ENCODE results near the gene STAG3. TPM values are rescaled to one million over a fixed set of nuclear protein-coding genes. Genes with fewer than 3 reads are reported as not detected.

STAG3 gene
- total and polyA plus RNA-seq, 10 of the 15 experiments (the other 5 are each of a cell fraction or from before 2014, with no cell fraction given), result 73.0 to 306 (median 120) TPM

DNA sequence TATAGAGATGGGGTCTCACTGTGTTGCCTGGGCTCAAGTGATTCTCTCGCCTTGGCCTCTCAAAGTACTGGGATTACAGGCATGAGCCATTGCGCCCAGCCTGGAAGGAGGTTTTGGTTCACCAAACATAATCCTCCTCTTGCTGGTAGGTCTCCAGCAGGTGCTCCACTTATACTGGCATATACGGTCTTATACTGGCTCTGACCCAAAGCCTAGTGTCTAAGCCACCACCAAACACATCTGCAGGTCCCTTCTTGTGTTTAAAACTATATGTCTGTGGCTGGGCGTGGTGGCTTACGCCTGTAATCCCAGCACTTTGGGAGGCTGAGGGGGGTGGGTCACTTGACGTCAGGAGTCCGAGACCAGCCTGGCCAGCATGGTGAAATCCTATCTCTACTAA, 45.6 kb upstream of the STAG3 start:
- Histone ChIP-seq H3K4me2 (ENCODE audit: control insufficient read depth, insufficient read depth) (no peak overlapping the region), H3K79me2 (ENCODE audit: control insufficient read depth, insufficient read depth, low read length) (peaks cover 3% of the 10 kb centered on the region; the same call in 1 of the 2 replicates), H3K27ac (ENCODE audit: control insufficient read depth, insufficient read depth) (no peak overlapping the region), H3K4me1 (ENCODE audit: control insufficient read depth, insufficient read depth, low read length) (peaks cover 9% of the 10 kb centered on the region), H3K4me3 (no peak overlapping the region), H2AFZ (ENCODE audit: control insufficient read depth, low read depth, low read length) (no peak overlapping the region), H3K9ac (ENCODE audit: control insufficient read depth, insufficient read depth, low read length) (no peak overlapping the region), H3K36me3 (ENCODE audit: control insufficient read depth in 2 of 2, insufficient read depth in 2 of 2, low read length in 1 of 2) (no peaks in the 10 kb centered on the region), H4K20me1 (ENCODE audit: control insufficient read depth, insufficient read depth) (no peaks in the 10 kb centered on the region), H3K9me3 (replicated peaks; ENCODE audit: control insufficient read depth, insufficient read depth, low read length) (no peaks in the 10 kb centered on the region), H3K27me3 (replicated peaks in 1 of 2; ENCODE audit: control insufficient read depth in 2 of 2, insufficient read depth in 2 of 2, low read length in 1 of 2) (no peaks in the 10 kb centered on the region)
- DNase-seq (ENCODE audit: low read depth, low spot score) (no peak), FAIRE-seq (no peak), ATAC-seq (no peak)
- CTCF ChIA-PET, result interaction anchor here (0.7 to 7.9 kb wide), 41 partner anchors 9 to 351 kb away, joined by 3 to 107 read pairs (median 5); partner anchors contain the start of genes AP4M1, AZGP1, GAL3ST4 and LAMTOR4
- BruUV-seq (replicated peaks), result no TSS peak
- SMC1A ChIA-PET (ENCODE audit: uncharacterized antibody, unreplicated experiment), result interaction anchor here (1.0 to 4.8 kb wide), 23 partner anchors 10 to 287 kb away, joined by 3 to 41 read pairs (median 6); partner anchors contain the start of genes AP4M1, LAMTOR4, MCM7 and PVRIG
- RAD21 ChIA-PET (ENCODE audit: unreplicated experiment), result interaction anchor here (0.9 to 5.1 kb wide), 22 partner anchors 10 to 275 kb away, joined by 3 to 49 read pairs (median 4); partner anchors contain the start of genes LAMTOR4 and PVRIG
- POLR2A ChIA-PET, result interaction anchor here (1.2 to 2.2 kb wide), 3 partner anchors 16 to 215 kb away, joined by 3 to 8 read pairs (median 6); partner anchors contain the start of gene LAMTOR4
- WGBS (ENCODE audit: insufficient coverage, insufficient replicate concordance, low lambda C conversion rate, missing lambda C conversion rate), result 44% methylated on average over 7 of the region's 7 CpGs
- in situ Hi-C loops (cut with MboI), result loop anchor here (5.0 kb wide), 1 partner anchor 275 kb away; no protein-coding TSS in a partner anchor
- intact Hi-C loops (cut with micrococcal nuclease; ENCODE audit: unreplicated experiment), result loop anchor here (1.0 to 5.0 kb wide), 4 partner anchors 83 to 275 kb away; no protein-coding TSS in a partner anchor
- TF ChIP-seq, protein P1, sequence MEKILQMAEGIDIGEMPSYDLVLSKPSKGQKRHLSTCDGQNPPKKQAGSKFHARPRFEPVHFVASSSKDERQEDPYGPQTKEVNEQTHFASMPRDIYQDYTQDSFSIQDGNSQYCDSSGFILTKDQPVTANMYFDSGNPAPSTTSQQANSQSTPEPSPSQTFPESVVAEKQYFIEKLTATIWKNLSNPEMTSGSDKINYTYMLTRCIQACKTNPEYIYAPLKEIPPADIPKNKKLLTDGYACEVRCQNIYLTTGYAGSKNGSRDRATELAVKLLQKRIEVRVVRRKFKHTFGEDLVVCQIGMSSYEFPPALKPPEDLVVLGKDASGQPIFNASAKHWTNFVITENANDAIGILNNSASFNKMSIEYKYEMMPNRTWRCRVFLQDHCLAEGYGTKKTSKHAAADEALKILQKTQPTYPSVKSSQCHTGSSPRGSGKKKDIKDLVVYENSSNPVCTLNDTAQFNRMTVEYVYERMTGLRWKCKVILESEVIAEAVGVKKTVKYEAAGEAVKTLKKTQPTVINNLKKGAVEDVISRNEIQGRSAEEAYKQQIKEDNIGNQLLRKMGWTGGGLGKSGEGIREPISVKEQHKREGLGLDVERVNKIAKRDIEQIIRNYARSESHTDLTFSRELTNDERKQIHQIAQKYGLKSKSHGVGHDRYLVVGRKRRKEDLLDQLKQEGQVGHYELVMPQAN (conservative IDR thresholded peaks at IDR 0.05), result no peak
- TF ChIP-seq, protein P2, sequence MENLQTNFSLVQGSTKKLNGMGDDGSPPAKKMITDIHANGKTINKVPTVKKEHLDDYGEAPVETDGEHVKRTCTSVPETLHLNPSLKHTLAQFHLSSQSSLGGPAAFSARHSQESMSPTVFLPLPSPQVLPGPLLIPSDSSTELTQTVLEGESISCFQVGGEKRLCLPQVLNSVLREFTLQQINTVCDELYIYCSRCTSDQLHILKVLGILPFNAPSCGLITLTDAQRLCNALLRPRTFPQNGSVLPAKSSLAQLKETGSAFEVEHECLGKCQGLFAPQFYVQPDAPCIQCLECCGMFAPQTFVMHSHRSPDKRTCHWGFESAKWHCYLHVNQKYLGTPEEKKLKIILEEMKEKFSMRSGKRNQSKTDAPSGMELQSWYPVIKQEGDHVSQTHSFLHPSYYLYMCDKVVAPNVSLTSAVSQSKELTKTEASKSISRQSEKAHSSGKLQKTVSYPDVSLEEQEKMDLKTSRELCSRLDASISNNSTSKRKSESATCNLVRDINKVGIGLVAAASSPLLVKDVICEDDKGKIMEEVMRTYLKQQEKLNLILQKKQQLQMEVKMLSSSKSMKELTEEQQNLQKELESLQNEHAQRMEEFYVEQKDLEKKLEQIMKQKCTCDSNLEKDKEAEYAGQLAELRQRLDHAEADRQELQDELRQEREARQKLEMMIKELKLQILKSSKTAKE (IDR thresholded peaks at IDR 0.05; ENCODE audit: low read depth, poor library complexity, severe bottlenecking), result no peak
- TF ChIP-seq GABPA (IDR thresholded peaks at IDR 0.05; ENCODE audit: low read depth) (no peak), CEBPB (IDR thresholded peaks at IDR 0.05; ENCODE audit: borderline replicate concordance in 1 of 2, low read depth in 2 of 2, low read length in 2 of 2) (no peak), EP300 (IDR thresholded peaks at IDR 0.05; ENCODE audit: borderline replicate concordance in 1 of 2, control insufficient read depth in 1 of 2, low read depth in 2 of 2, low read length in 2 of 2) (no peak), MEF2A (IDR thresholded peaks at IDR 0.05; ENCODE audit: insufficient read depth, low read depth, low read length) (no peak), NBN (IDR thresholded peaks at IDR 0.05) (no peak), RELA (IDR thresholded peaks at IDR 0.05; ENCODE audit: borderline replicate concordance, partially characterized antibody) (no peak), SIN3A (IDR thresholded peaks at IDR 0.05; ENCODE audit: low read depth, low read length) (no peak), FOXK2 (IDR thresholded peaks at IDR 0.05) (no peak), NRF1 (conservative IDR thresholded peaks at IDR 0.05; ENCODE audit: low read depth, low read length) (no peak), ZZZ3 (IDR thresholded peaks at IDR 0.05; ENCODE audit: control insufficient read depth, insufficient read length, low read depth) (no peak)
- TF ChIP-seq, protein P3, sequence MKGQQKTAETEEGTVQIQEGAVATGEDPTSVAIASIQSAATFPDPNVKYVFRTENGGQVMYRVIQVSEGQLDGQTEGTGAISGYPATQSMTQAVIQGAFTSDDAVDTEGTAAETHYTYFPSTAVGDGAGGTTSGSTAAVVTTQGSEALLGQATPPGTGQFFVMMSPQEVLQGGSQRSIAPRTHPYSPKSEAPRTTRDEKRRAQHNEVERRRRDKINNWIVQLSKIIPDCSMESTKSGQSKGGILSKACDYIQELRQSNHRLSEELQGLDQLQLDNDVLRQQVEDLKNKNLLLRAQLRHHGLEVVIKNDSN (IDR thresholded peaks at IDR 0.05; ENCODE audit: borderline replicate concordance, extremely low read length, insufficient read depth, low read depth, low read length), result no peak
- TF ChIP-seq, protein P4, sequence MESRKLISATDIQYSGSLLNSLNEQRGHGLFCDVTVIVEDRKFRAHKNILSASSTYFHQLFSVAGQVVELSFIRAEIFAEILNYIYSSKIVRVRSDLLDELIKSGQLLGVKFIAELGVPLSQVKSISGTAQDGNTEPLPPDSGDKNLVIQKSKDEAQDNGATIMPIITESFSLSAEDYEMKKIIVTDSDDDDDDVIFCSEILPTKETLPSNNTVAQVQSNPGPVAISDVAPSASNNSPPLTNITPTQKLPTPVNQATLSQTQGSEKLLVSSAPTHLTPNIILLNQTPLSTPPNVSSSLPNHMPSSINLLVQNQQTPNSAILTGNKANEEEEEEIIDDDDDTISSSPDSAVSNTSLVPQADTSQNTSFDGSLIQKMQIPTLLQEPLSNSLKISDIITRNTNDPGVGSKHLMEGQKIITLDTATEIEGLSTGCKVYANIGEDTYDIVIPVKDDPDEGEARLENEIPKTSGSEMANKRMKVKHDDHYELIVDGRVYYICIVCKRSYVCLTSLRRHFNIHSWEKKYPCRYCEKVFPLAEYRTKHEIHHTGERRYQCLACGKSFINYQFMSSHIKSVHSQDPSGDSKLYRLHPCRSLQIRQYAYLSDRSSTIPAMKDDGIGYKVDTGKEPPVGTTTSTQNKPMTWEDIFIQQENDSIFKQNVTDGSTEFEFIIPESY (IDR thresholded peaks at IDR 0.05), result no peak
- TF ChIP-seq, protein P5, sequence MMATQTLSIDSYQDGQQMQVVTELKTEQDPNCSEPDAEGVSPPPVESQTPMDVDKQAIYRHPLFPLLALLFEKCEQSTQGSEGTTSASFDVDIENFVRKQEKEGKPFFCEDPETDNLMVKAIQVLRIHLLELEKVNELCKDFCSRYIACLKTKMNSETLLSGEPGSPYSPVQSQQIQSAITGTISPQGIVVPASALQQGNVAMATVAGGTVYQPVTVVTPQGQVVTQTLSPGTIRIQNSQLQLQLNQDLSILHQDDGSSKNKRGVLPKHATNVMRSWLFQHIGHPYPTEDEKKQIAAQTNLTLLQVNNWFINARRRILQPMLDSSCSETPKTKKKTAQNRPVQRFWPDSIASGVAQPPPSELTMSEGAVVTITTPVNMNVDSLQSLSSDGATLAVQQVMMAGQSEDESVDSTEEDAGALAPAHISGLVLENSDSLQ (IDR thresholded peaks at IDR 0.05), result no peak
